ENCODE measurements around the gene TBX6.
A peak's percentile ranks its signal among the peaks of the same experiment; 100 is the strongest.
"Not testable (repeated sequence)": the region's sequence is repeated elsewhere in the genome, so short reads cannot be mapped to it uniquely, and the experiment has no call there.

Gene TBX6

GRCh38 chr16:30117768-30118167 is 26.0 kb upstream of the TBX6 start:
- H3K36me3 ChIP-seq (ENCODE audit: insufficient read depth, insufficient read length, low read length), result peaks cover 40% of the 10 kb centered on the region
- no peak for TF ChIP-seq SUZ12 (IDR thresholded peaks at IDR 0.05; ENCODE audit: extremely low read depth, insufficient read depth, insufficient read length)
- TF ChIP-seq ZNF274 (IDR thresholded peaks at IDR 0.05; ENCODE audit: low read depth, low read length), result no peak
- no peak for TF ChIP-seq YY1 (IDR thresholded peaks at IDR 0.05; ENCODE audit: insufficient read depth, insufficient read length)
- H3K4me3 ChIP-seq (ENCODE audit: insufficient read length, low read depth), result no peak overlapping the region
- H3K4me1 ChIP-seq (ENCODE audit: insufficient read depth, insufficient read length), result peaks cover 15% of the 10 kb centered on the region
- H3K9me3 ChIP-seq (ENCODE audit: insufficient read depth, low read length), result no peaks in the 10 kb centered on the region
- no peak for DNase-seq (ENCODE audit: low read depth, low spot score)
- H3K9ac ChIP-seq (ENCODE audit: insufficient read length, low read depth), result no peak overlapping the region
- no peaks in the 10 kb centered on the region for H3K27me3 ChIP-seq (ENCODE audit: insufficient read depth, insufficient read length)

DNA sequence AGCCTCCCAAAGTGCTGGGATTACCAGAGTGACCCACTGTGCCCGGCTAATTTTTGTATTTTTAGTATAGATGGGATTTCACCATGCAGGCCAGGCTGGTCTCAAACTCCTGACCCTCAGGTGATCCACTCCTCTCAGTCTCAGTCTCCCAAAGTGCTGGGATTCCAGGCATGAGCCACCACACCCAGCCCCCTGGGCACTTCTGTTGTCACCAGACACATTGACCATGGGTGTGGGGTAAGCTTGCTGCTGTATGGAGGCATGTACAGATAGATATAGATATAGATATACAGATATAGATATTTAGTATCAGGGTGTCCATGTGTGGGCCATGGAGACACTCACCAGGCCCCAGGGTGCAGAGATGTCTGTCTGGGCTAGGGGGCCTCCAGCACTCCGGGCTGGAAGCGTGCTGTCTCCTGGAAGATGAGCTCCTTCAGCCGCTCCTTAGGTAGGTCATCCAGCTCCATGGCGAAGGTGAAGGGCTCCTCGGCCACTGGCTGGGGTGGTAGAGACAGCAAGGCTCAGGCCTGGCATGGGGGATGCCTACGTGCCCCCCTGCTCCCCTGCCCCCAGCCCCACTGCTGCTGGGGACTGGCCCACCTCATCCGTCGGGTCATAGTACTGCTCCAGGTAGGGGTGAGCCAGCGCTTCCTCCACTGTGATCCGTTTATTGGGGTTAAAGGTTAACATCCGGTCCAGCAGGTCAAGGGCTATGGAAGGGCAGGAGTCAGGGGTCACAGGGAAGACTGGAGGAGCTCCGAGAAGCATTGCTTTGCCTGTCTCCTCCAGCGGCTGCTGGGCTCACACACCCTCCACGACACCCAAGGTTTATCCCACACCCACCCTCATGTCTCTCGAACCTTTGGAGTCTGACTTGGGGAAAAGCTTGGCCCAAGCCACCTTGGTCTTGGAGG is 24.8 kb upstream of the TBX6 start:
- H3K36me3 ChIP-seq (ENCODE audit: insufficient read depth, insufficient read length, low read length), result peaks cover 46% of the 10 kb centered on the region
- no peaks in the 10 kb centered on the region for H3K27me3 ChIP-seq (ENCODE audit: insufficient read depth, insufficient read length)
- no peak overlapping the region for H3K4me3 ChIP-seq (ENCODE audit: insufficient read length, low read depth)
- H3K9ac ChIP-seq (ENCODE audit: insufficient read length, low read depth), result no peak overlapping the region
- no peak for TF ChIP-seq YY1 (IDR thresholded peaks at IDR 0.05; ENCODE audit: insufficient read depth, insufficient read length)
- no peak for TF ChIP-seq ZNF274 (IDR thresholded peaks at IDR 0.05; ENCODE audit: low read depth, low read length)
- no peak for TF ChIP-seq SUZ12 (IDR thresholded peaks at IDR 0.05; ENCODE audit: extremely low read depth, insufficient read depth, insufficient read length)
- H3K9me3 ChIP-seq (ENCODE audit: insufficient read depth, low read length), result no peaks in the 10 kb centered on the region
- peaks cover 12% of the 10 kb centered on the region for H3K4me1 ChIP-seq (ENCODE audit: insufficient read depth, insufficient read length)
- no peak for DNase-seq (ENCODE audit: low read depth, low spot score)

- Histone ChIP-seq H3K27me3 (ENCODE audit: insufficient read depth, insufficient read length) (no peaks in the 10 kb centered on the region), H3K4me3 (ENCODE audit: insufficient read length, low read depth) (no peak overlapping the region), H3K36me3 (ENCODE audit: insufficient read depth, insufficient read length, low read length) (peaks cover 46% of the 10 kb centered on the region), H3K9ac (ENCODE audit: insufficient read length, low read depth) (no peak overlapping the region), H3K4me1 (ENCODE audit: insufficient read depth, insufficient read length) (peaks cover 15% of the 10 kb centered on the region), H3K9me3 (ENCODE audit: insufficient read depth, low read length) (no peaks in the 10 kb centered on the region)
- no peak for TF ChIP-seq SUZ12 (IDR thresholded peaks at IDR 0.05; ENCODE audit: extremely low read depth, insufficient read depth, insufficient read length)
- no peak for TF ChIP-seq ZNF274 (IDR thresholded peaks at IDR 0.05; ENCODE audit: low read depth, low read length)
- no peak for TF ChIP-seq YY1 (IDR thresholded peaks at IDR 0.05; ENCODE audit: insufficient read depth, insufficient read length)
- no peak for DNase-seq (ENCODE audit: low read depth, low spot score)
These were observed 23.5 kb upstream of the TBX6 start for GRCh38 chr16:30115238-30115637.

- Histone ChIP-seq H3K36me3 (ENCODE audit: insufficient read depth, insufficient read length, low read length) (peaks cover 46% of the 10 kb centered on the region), H3K4me1 (ENCODE audit: insufficient read depth, insufficient read length) (peaks cover 15% of the 10 kb centered on the region)
- H3K4me3 ChIP-seq (ENCODE audit: insufficient read length, low read depth); H3K9me3 ChIP-seq (ENCODE audit: insufficient read depth, low read length); DNase-seq (ENCODE audit: low read depth, low spot score); H3K27me3 ChIP-seq (ENCODE audit: insufficient read depth, insufficient read length); H3K9ac ChIP-seq (ENCODE audit: insufficient read length, low read depth): not testable (repeated sequence)
These were observed 23.1 kb upstream of the TBX6 start for GRCh38 chr16:30114833-30115232.

- H3K9me3 ChIP-seq (ENCODE audit: insufficient read depth, low read length), result no peaks in the 10 kb centered on the region
- DNase-seq (ENCODE audit: low read depth, low spot score), result no peak
- peaks cover 42% of the 10 kb centered on the region for H3K36me3 ChIP-seq (ENCODE audit: insufficient read depth, insufficient read length, low read length)
- H3K9ac ChIP-seq (ENCODE audit: insufficient read length, low read depth), result no peak overlapping the region
- H3K4me1 ChIP-seq (ENCODE audit: insufficient read depth, insufficient read length), result peaks cover 15% of the 10 kb centered on the region
- TF ChIP-seq SUZ12 (IDR thresholded peaks at IDR 0.05; ENCODE audit: extremely low read depth, insufficient read depth, insufficient read length) (no peak), ZNF274 (IDR thresholded peaks at IDR 0.05; ENCODE audit: low read depth, low read length) (no peak), YY1 (IDR thresholded peaks at IDR 0.05; ENCODE audit: insufficient read depth, insufficient read length) (no peak)
- no peak overlapping the region for H3K4me3 ChIP-seq (ENCODE audit: insufficient read length, low read depth)
- H3K27me3 ChIP-seq (ENCODE audit: insufficient read depth, insufficient read length), result no peaks in the 10 kb centered on the region
These were observed 22.7 kb upstream of the TBX6 start for GRCh38 chr16:30114411-30114810.

DNA sequence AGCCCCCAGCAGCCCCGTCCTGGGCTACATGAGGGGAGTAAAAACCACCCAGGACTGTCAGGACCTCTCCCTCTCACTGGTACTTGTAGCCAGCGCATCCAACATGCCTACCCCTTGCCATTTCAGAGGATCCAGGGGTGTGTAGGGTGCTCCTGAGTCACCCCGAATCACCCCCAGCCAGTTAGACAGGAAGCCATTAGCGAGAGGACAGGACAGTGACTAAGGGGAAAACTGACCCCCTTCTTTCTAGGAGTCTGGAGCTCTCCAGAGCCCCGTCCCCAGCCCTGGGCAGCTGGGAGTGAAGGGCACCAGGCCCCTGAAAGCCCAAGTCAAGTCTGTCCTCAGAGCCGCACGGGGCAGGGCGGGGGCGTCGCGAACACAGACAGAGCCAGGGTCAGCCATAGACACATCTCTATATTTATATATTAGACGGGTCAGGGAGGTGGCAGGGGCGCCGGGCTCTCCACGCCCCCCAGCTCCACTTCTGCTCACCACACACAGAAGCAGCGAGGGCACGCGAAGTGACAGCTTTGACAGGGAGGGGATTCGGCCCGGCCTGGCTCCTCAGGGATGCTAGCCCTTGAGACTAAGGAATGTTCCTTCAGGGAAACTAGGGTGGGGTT is 22.1 kb upstream of the TBX6 start:
- H3K4me3 ChIP-seq (ENCODE audit: insufficient read length, low read depth), result no peak overlapping the region
- no peak for TF ChIP-seq SUZ12 (IDR thresholded peaks at IDR 0.05; ENCODE audit: extremely low read depth, insufficient read depth, insufficient read length)
- TF ChIP-seq ZNF274 (IDR thresholded peaks at IDR 0.05; ENCODE audit: low read depth, low read length), result no peak
- TF ChIP-seq YY1 (IDR thresholded peaks at IDR 0.05; ENCODE audit: insufficient read depth, insufficient read length), result no peak
- no peaks in the 10 kb centered on the region for H3K27me3 ChIP-seq (ENCODE audit: insufficient read depth, insufficient read length)
- H3K9ac ChIP-seq (ENCODE audit: insufficient read length, low read depth), result no peak overlapping the region
- H3K9me3 ChIP-seq (ENCODE audit: insufficient read depth, low read length), result no peaks in the 10 kb centered on the region
- peaks cover 39% of the 10 kb centered on the region for H3K36me3 ChIP-seq (ENCODE audit: insufficient read depth, insufficient read length, low read length)
- DNase-seq (ENCODE audit: low read depth, low spot score), result no peak
- H3K4me1 ChIP-seq (ENCODE audit: insufficient read depth, insufficient read length), result peaks cover 15% of the 10 kb centered on the region

GRCh38 chr16:30113031-30113710 is 21.4 kb upstream of the TBX6 start, which contains the start of gene GDPD3:
TSS of gene GDPD3 (minus strand) at chr16:30113537. CDS start at chr16:30113478, 59 bp downstream.
- Histone ChIP-seq H3K36me3 (ENCODE audit: insufficient read depth, insufficient read length, low read length) (peaks cover 37% of the 10 kb centered on the region), H3K27me3 (ENCODE audit: insufficient read depth, insufficient read length) (no peaks in the 10 kb centered on the region), H3K9me3 (ENCODE audit: insufficient read depth, low read length) (no peaks in the 10 kb centered on the region), H3K4me1 (ENCODE audit: insufficient read depth, insufficient read length) (peaks cover 15% of the 10 kb centered on the region), H3K4me3 (ENCODE audit: insufficient read length, low read depth) (no peak within 1 kb of the TSS), H3K9ac (ENCODE audit: insufficient read length, low read depth) (peak within 1 kb of the TSS; percentile 42)
- TF ChIP-seq ZNF274 (IDR thresholded peaks at IDR 0.05; ENCODE audit: low read depth, low read length) (no peak), YY1 (IDR thresholded peaks at IDR 0.05; ENCODE audit: insufficient read depth, insufficient read length) (no peak), SUZ12 (IDR thresholded peaks at IDR 0.05; ENCODE audit: extremely low read depth, insufficient read depth, insufficient read length) (no peak)
- no peak for DNase-seq (ENCODE audit: low read depth, low spot score)
